BJ (cell line): ENCODE measurements around the gene PARD6G. TPM values are rescaled to one million over a fixed set of nuclear protein-coding genes. Genes with fewer than 3 reads are reported as not detected.

Experiments used
- CTCF ChIA-PET: fragments of 350-600 bp; formaldehyde crosslinking; extraction: SDS; loops from one replicate; lab custom pipeline; 2021; ENCODE audit warnings: antibody characterized with exemption, inconsistent platforms; lab: Yijun Ruan, JAX
- POLR2A ChIA-PET: fragments of 300-600 bp; sonication (Branson Sonifier 250); formaldehyde crosslinking; extraction: SDS; loops from one replicate; lab custom pipeline; 2021; ENCODE audit warnings: antibody characterized with exemption; lab: Charles Lee
- DNase-seq: peaks from one replicate; pipeline ENCODE4 v3.0.0-alpha.2; 2011; ENCODE audit warnings: low read depth
- H3K27me3 ChIP-seq: 2 replicates; pipeline ENCODE4 v1.6.0; 2011; ENCODE audit warnings: low read length; ENCODE audit not compliant: control insufficient read depth, insufficient read depth
- H3K36me3 ChIP-seq: 2 replicates; pipeline ENCODE4 v1.5.1; 2011; ENCODE audit warnings: low read length; ENCODE audit not compliant: control insufficient read depth, insufficient read depth
- H3K4me3 ChIP-seq: 2 replicates; pipeline ENCODE4 v1.5.1; 2011; ENCODE audit warnings: low read depth, mild to moderate bottlenecking, control low read depth, low read length
- polyA plus RNA-seq: library from polyadenylated mRNA; depleted of rRNA; stranded (reverse); fragments of >200 nt; gene quantifications from 2 replicates; pipeline ENCODE4 v1.2.3, GENCODE V29; 2011
- TF ChIP-seq, protein P1 (sequence below): IDR thresholded peaks from 2 replicates; pipeline ENCODE4 v1.5.1; 2011; ENCODE audit warnings: low read depth, mild to moderate bottlenecking, control low read depth, inconsistent platforms, low read length, moderate library complexity; ENCODE audit not compliant: insufficient read depth

The PARD6G gene
- polyA plus RNA-seq, 1 experiment: 0.96 TPM

DNA sequence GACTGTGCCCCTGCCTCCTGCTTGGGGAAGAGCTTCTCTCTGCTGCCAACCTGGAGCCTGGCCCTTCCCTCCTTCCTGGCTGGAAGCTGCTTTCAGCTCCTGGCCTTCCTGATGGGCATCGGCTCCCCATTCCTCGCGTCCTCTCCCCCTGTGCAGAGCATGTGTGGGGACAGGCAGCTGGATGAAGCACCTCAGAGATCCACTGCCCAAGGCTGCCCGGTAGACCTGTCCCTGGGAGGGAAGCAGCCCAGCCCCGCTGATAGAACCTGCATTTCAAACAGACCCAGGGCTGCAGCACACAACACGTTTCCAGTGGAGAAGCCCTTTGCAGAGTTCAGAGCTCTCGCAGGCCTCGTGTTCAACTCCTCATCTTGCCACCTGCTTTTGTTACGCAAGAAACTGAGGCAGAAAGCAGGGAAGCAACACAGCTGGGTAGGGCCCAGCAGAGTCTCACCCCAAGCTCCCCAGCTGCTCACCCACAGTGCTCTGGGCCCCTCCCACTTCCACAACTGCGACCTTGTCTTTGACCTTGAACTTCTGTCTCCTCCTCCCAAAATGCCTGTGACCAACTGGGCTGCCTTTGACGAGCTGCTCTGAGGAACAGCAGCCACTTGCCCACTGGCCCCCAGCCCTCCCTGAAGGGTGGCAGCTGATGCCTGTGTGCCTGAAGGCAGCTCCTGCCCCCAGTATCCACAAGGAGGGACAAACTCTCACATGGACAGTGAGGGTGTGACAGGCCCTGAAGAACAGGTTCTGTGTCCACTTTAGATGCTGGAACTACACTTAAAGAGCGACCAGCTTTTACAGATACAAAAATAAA, 65.5 kb downstream of the PARD6G start:
- TF ChIP-seq, protein P1, sequence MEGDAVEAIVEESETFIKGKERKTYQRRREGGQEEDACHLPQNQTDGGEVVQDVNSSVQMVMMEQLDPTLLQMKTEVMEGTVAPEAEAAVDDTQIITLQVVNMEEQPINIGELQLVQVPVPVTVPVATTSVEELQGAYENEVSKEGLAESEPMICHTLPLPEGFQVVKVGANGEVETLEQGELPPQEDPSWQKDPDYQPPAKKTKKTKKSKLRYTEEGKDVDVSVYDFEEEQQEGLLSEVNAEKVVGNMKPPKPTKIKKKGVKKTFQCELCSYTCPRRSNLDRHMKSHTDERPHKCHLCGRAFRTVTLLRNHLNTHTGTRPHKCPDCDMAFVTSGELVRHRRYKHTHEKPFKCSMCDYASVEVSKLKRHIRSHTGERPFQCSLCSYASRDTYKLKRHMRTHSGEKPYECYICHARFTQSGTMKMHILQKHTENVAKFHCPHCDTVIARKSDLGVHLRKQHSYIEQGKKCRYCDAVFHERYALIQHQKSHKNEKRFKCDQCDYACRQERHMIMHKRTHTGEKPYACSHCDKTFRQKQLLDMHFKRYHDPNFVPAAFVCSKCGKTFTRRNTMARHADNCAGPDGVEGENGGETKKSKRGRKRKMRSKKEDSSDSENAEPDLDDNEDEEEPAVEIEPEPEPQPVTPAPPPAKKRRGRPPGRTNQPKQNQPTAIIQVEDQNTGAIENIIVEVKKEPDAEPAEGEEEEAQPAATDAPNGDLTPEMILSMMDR: no peak
- Histone ChIP-seq H3K4me3 (no peak overlapping the region), H3K27me3 (no peaks in the 10 kb centered on the region), H3K36me3 (no peaks in the 10 kb centered on the region)
- DNase-seq: no peak
- CTCF ChIA-PET: interaction anchor here (0.6 to 2.0 kb wide), 4 partner anchors 9 to 25 kb away, joined by 3 to 7 read pairs (median 3); no protein-coding TSS in a partner anchor
- POLR2A ChIA-PET: no interaction called here

GRCh38 chr18:80180778-80181564, 66.3 kb downstream of the PARD6G start:
- TF ChIP-seq, protein P1: no peak
- Histone ChIP-seq H3K36me3 (no peaks in the 10 kb centered on the region), H3K27me3 (no peaks in the 10 kb centered on the region; the same call in 1 of the 2 replicates), H3K4me3 (no peak overlapping the region)
- POLR2A ChIA-PET: no interaction called here
- CTCF ChIA-PET: interaction anchor here (0.6 to 2.0 kb wide), 3 partner anchors 10 to 25 kb away, joined by 3 to 7 read pairs (median 5); no protein-coding TSS in a partner anchor
- no peak for DNase-seq

DNA sequence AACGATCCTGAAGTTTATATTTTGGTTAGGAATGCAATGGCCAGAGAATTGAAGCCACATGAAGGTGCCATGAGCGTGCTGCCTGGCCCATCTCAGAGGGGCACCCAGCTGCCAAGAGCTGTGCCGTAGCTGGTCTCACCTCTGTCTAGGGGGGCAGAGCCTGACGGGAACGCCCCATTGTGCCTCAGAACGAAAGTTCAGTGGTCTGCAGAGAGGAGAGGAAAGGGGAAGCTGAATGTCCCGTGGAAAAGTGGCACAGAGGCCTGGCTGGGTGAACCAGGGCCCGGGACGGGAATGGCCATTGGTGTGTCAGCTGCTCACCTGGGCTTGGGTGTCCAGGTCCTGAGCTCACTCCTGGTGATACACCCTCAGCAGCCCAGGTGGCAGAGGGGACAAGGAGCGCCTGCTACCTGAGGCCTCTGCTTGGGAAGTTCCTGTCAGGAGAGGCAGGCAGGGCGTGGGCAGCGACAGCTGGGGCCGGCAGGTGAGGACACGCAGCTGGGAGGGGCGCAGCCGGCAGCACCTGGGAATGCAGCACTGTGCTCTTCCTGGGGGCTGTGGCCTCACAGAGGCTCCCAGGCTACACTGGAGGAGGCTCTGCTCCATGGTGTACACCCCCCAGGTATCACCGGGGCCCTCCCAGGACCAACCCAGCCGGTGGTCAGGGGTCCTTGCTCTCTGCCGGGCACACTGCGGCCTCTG, 67.3 kb downstream of the PARD6G start:
- DNase-seq: no peak
- Histone ChIP-seq H3K27me3 (peaks cover 2% of the 10 kb centered on the region; the same call in 1 of the 2 replicates), H3K4me3 (no peak overlapping the region), H3K36me3 (no peaks in the 10 kb centered on the region)
- CTCF ChIA-PET: interaction anchor here (1.9 kb wide), 1 partner anchor 9 kb away, joined by 5 read pairs; no protein-coding TSS in a partner anchor
- TF ChIP-seq, protein P1: no peak
- POLR2A ChIA-PET: no interaction called here

DNA sequence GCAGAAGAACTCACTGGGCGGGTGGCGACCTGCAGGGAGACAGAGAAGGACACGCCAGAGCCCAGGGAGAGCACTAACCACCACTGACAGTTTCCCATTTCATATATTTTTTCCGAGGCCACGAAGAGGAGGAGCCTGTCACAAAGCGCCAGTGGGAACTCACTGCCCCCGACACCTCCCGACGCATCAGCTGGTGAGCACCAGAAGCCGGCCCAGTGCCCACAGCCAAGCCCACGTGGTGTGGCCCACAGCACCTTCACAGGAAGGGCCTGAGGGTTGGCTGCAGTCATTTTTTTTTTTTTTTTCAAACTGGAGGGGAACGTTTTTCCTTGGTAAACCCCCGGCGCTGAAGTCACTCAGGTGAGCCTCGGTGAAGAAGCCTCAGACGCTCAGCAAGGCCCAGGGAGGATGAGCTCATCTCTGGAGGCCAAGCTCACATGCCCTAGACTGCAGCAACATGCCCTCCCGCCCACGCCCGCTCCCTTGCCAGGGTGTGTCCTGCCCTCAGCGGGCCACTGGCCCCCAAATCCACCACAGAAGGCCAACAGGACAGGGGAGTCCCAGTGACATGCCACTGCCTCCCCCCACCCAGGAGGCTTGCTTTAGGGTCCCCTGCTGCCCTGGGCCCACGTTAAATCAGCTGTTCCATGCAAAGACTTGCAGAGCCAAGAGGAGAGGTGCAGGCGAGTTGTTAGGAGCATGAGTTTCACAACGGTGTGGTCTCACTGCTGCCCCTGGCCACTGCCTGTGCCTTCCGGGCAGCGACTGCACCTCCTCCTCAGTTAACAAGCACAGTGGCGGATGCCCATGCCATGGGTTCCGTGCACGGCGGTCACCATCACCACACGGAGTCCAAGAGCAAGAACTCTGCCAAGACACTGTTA, 68.1 kb downstream of the PARD6G start:
- POLR2A ChIA-PET: no interaction called here
- Histone ChIP-seq H3K27me3 (peaks cover 2% of the 10 kb centered on the region; the same call in 1 of the 2 replicates), H3K4me3 (no peak overlapping the region), H3K36me3 (no peaks in the 10 kb centered on the region)
- DNase-seq: no peak
- TF ChIP-seq, protein P1: no peak
- CTCF ChIA-PET: interaction anchor here (1.9 kb wide), 1 partner anchor 8 kb away, joined by 5 read pairs; no protein-coding TSS in a partner anchor
